ENCODE measurements around the gene MKS1. TPM values are rescaled to one million over a fixed set of nuclear protein-coding genes. Genes with fewer than 3 reads are reported as not detected.
A peak's percentile ranks its signal among the peaks of the same experiment; 100 is the strongest.

Gene MKS1
- total and polyA plus RNA-seq, 2 of the 8 experiments (the other 6 are each of a cell fraction or from before 2014, with no cell fraction given) = 12.0 to 21.7 TPM

GRCh38 chr17:58200024-58200633, 18.9 kb downstream of the MKS1 start (continued):
- TF ChIP-seq USF2 (IDR thresholded peaks at IDR 0.05; ENCODE audit: low read length) (peak; percentile 63; the same call in 1 of the 2 replicates), KDM5A (IDR thresholded peaks at IDR 0.05; ENCODE audit: low read length) (no peak), CTCF (IDR thresholded peaks at IDR 0.05; ENCODE audit: control extremely low read depth in 1 of 3, insufficient read depth in 1 of 3, low read depth in 1 of 3, low read length in 3 of 3) (peak; percentile 70 to 88 (median 86)), GABPA (IDR thresholded peaks at IDR 0.05; ENCODE audit: borderline replicate concordance, insufficient read depth, low read length) (0 out of 2 replicates have a peak, but pooled peaks have one; percentile 18), RNF2 (IDR thresholded peaks at IDR 0.05; ENCODE audit: borderline replicate concordance, low read depth, low read length, missing control alignments, poor library complexity, severe bottlenecking) (no peak)

Data from H1 (cell line).